Mammary epithelial cell (primary cell): ENCODE results near the gene MAPT.

Experiments
- CTCF ChIP-seq, 2 donors: IDR thresholded peaks in 1 of 2; conservative IDR thresholded peaks in 1 of 2; 2 replicates each; pipeline ENCODE4 v1.5.1; 2011 to 2012; ENCODE audit warnings: inconsistent platforms in 2 of 2, low read length in 2 of 2, mild to moderate bottlenecking in 2 of 2, control low read depth in 1 of 2, low read depth in 1 of 2; ENCODE audit not compliant: insufficient read depth in 1 of 2; ENCODE audit errors: extremely low read depth in 1 of 2
- EZH2 ChIP-seq: IDR thresholded peaks from 2 replicates; pipeline ENCODE4 v1.6.1; 2012; ENCODE audit warnings: low read length, inconsistent platforms, borderline replicate concordance

- TF ChIP-seq CTCF (conservative IDR thresholded peaks at IDR 0.05 in 1 of 2, IDR thresholded peaks at IDR 0.05 in 1 of 2; ENCODE audit: extremely low read depth in 1 of 2, insufficient read depth in 1 of 2, low read depth in 1 of 2, low read length in 2 of 2) (no peak), EZH2 (no peak)
Observed at GRCh38 chr17:46000292-46000691, 105.9 kb downstream of the MAPT start.
